ENCODE measurements around the gene DUOX1.
"Not testable (repeated sequence)": the region's sequence is repeated elsewhere in the genome, so short reads cannot be mapped to it uniquely, and the experiment has no call there.

Gene DUOX1

GRCh38 chr15:45129651-45130129 is at the start of gene DUOX1, which contains the start of gene DUOXA1:
Gene DUOX1 (plus strand): TSS chr15:45129994. CDS start chr15:45131967, 1,973 bp downstream.
Gene DUOXA1 (minus strand): TSS chr15:45129879. CDS start chr15:45123014, 6,865 bp downstream.
- DNase-seq, result no peak

GRCh38 chr15:45080593-45080992 is 49.2 kb upstream of the DUOX1 start:
- not testable (repeated sequence) for DNase-seq

- DNase-seq, result not testable (repeated sequence)
Observed at GRCh38 chr15:45082412-45082811, 47.4 kb upstream of the DUOX1 start.

- no peak for DNase-seq
Observed at GRCh38 chr15:45083223-45083622, 46.6 kb upstream of the DUOX1 start.

- no peak for DNase-seq
Observed at GRCh38 chr15:45084163-45084562, 45.6 kb upstream of the DUOX1 start.

GRCh38 chr15:45087513-45087912 is 42.3 kb upstream of the DUOX1 start:
- DNase-seq, result no peak

GRCh38 chr15:45088801-45089711 is 40.7 kb upstream of the DUOX1 start:
- no peak for DNase-seq

- no peak for DNase-seq
Observed at GRCh38 chr15:45089712-45090373, 40.0 kb upstream of the DUOX1 start.

GRCh38 chr15:45091161-45091560 is 38.6 kb upstream of the DUOX1 start:
- no peak for DNase-seq

GRCh38 chr15:45091576-45091975 is 38.2 kb upstream of the DUOX1 start:
- DNase-seq, result no peak

GRCh38 chr15:45093013-45093412 is 36.8 kb upstream of the DUOX1 start:
- DNase-seq, result no peak

- no peak for DNase-seq
Observed at GRCh38 chr15:45093622-45094357, 36.0 kb upstream of the DUOX1 start.

GRCh38 chr15:45094358-45094730 is 35.5 kb upstream of the DUOX1 start:
- DNase-seq, result no peak

- no peak for DNase-seq
Observed at GRCh38 chr15:45095661-45096060, 34.1 kb upstream of the DUOX1 start.

- no peak for DNase-seq
Observed at GRCh38 chr15:45097466-45097865, 32.3 kb upstream of the DUOX1 start.

- DNase-seq, result no peak
Observed at GRCh38 chr15:45099549-45100165, 30.1 kb upstream of the DUOX1 start.

GRCh38 chr15:45100884-45101625 is 28.7 kb upstream of the DUOX1 start:
- no peak for DNase-seq

- no peak for DNase-seq
Observed at GRCh38 chr15:45101749-45102148, 28.0 kb upstream of the DUOX1 start.

- no peak for DNase-seq
Observed at GRCh38 chr15:45102226-45102625, 27.6 kb upstream of the DUOX1 start.

GRCh38 chr15:45104170-45104569 is 25.6 kb upstream of the DUOX1 start:
- not testable (repeated sequence) for DNase-seq

- no peak for DNase-seq
Observed at GRCh38 chr15:45105586-45105985, 24.2 kb upstream of the DUOX1 start.

All from CD4-positive, alpha-beta T cell treated with Interleukin-10 for 1 hour (primary cell).